IMR-90 (cell line): Measurements from ENCODE around the gene TRIM17. TPM values are rescaled to one million over a fixed set of nuclear protein-coding genes. Genes with fewer than 3 reads are reported as not detected.

Experiments
- microRNA-seq, 2 experiments: library from miRNA; stranded (forward) in 1 of 2; unstranded in 1 of 2; fragments of 10-50 nt in 1 of 2; fragments of <30 nt in 1 of 2; gene quantifications in 1 of 2; microRNA quantifications in 1 of 2; one replicate each; pipeline versions ENCODE3 to v1.1.0; 2013 to 2020; ENCODE audit not compliant: insufficient read depth in 1 of 2, insufficient read length in 1 of 2, unreplicated experiment in 1 of 2
- polyA plus RNA-seq, 3 experiments: library from polyadenylated mRNA; depleted of rRNA; stranded (reverse); fragments of >200 nt; gene quantifications; 2 replicates each; pipeline ENCODE4 v1.2.3, GENCODE V29; 2012; ENCODE audit warnings: low replicate concordance in 1 of 3
- small RNA-seq, 5 experiments: library from RNA; depleted of rRNA; stranded (forward); fragments of <200 nt; gene quantifications; one replicate each; pipeline ENCODE3, GENCODE V24; 2012
- total RNA-seq: library from RNA; depleted of rRNA; stranded (reverse); fragments of >200 nt; gene quantifications from 2 replicates; pipeline ENCODE4 v1.2.3, GENCODE V29; 2012; rRNA removed

TRIM17 gene
- total and polyA plus RNA-seq, 2 of the 4 experiments (the other 2 are of a cell fraction) = 0.39 TPM; not detected in 1

Small RNA genes lying within 50 kb of the gene (microRNA-seq; reads per million reads assigned to microRNA genes)
- gene MIR4666A (ENCODE audit: insufficient read depth in 1 of 2, insufficient read length in 1 of 2, unreplicated experiment in 1 of 2) = 0 reads per million in 2 experiments
- gene MIR6742 (ENCODE audit: unreplicated experiment) = not detected

Small RNA genes lying within 50 kb of the gene (small RNA-seq; reads per million reads assigned to genes)
- gene MIR4666A = 0 reads per million in 5 experiments

Other genes starting within 250 kb of the TRIM17 start
- 4.1 and 4.2 TPM in 2 replicates for gene OBSCN, start 208.8 kb downstream of the TRIM17 start, total RNA-seq
- gene OBSCN, start 208.8 kb downstream of the TRIM17 start, polyA plus RNA-seq (2012; rRNA removed) = 9.5 and 10.0 TPM in 2 replicates
- 6.8 and 7.2 TPM in 2 replicates for gene TRIM11, start 10.0 kb downstream of the TRIM17 start, total RNA-seq
- gene TRIM11, start 10.0 kb downstream of the TRIM17 start, polyA plus RNA-seq (2012; rRNA removed) = 15.1 and 16.2 TPM in 2 replicates
- gene RNF187, start 70.5 kb upstream of the TRIM17 start, total RNA-seq = 13.6 and 14.0 TPM in 2 replicates
- gene RNF187, start 70.5 kb upstream of the TRIM17 start, polyA plus RNA-seq (2012; rRNA removed) = 55.4 and 60.2 TPM in 2 replicates